ENCODE measurements around the gene WNK4.

GRCh38 chr17:42830971-42831370 lies 50.6 kb downstream of the WNK4 start:
- TF ChIP-seq CTCF (IDR thresholded peaks at IDR 0.05) (no peak), POLR2AphosphoS5 (IDR thresholded peaks at IDR 0.05) (no peak), POLR2A (IDR thresholded peaks at IDR 0.05) (no peak), EP300 (IDR thresholded peaks at IDR 0.05) (no peak)

All from stomach (tissue), 4 donors.